Activated CD4-positive, alpha-beta T cell treated with anti-CD3 and anti-CD28 coated beads, Interleukin-2, amount 10 ng/mL, durations not matched to agents 7 days and 5 days (primary cell): ENCODE measurements around the gene TENM3. TPM values are rescaled to one million over a fixed set of nuclear protein-coding genes. Genes with fewer than 3 reads are reported as not detected.

Experiments
- CTCF ChIA-PET: fragments of 350-600 bp; sonication (Branson Sonifier 250); formaldehyde crosslinking; loops from one replicate; lab custom pipeline; 2021; ENCODE audit warnings: antibody characterized with exemption; lab: Charles Lee
- POLR2A ChIA-PET: fragments of 350-600 bp; sonication (Branson Sonifier 250); formaldehyde crosslinking; loops from one replicate; lab custom pipeline; 2021; ENCODE audit warnings: antibody characterized with exemption; lab: Charles Lee
- DNase-seq: peaks from one replicate; pipeline ENCODE4 v3.0.0-alpha.2; 2020
- H3K27ac Mint-ChIP-seq: one replicate; pipeline ENCODE4 v1.8.0; 2021; ENCODE audit warnings: mild to moderate bottlenecking, moderate library complexity, mixed read lengths
- H3K27me3 Mint-ChIP-seq: one replicate; pipeline ENCODE4 v1.8.0; 2021; ENCODE audit warnings: mixed read lengths
- H3K36me3 Mint-ChIP-seq: one replicate; pipeline ENCODE4 v1.8.0; 2021; ENCODE audit warnings: low read depth, mixed read lengths
- H3K4me1 Mint-ChIP-seq: one replicate; pipeline ENCODE4 v1.8.0; 2021; ENCODE audit warnings: mixed read lengths
- H3K4me3 Mint-ChIP-seq: one replicate; pipeline ENCODE4 v1.8.0; 2021; ENCODE audit warnings: mild to moderate bottlenecking, moderate library complexity, mixed read lengths
- H3K9me3 Mint-ChIP-seq: one replicate; pipeline ENCODE4 v1.8.0; 2021; ENCODE audit warnings: mixed read lengths
- total RNA-seq, 2 experiments: library from RNA; stranded (reverse); gene quantifications; one replicate each; pipeline ENCODE4 v1.2.3, GENCODE V29; 2021

Gene TENM3
- total RNA-seq, 2 experiments from 2014 or later = not detected

GRCh38 chr4:182493377-182493776 is 250.2 kb downstream of the TENM3 start:
- ChIA-PET POLR2A (no interaction called here), CTCF (no interaction called here)
- no peak overlapping the region for H3K27ac Mint-ChIP-seq
- H3K9me3 Mint-ChIP-seq = no peaks in the 10 kb centered on the region
- H3K36me3 Mint-ChIP-seq = no peaks in the 10 kb centered on the region
- DNase-seq = no peak
- peaks cover 5% of the 10 kb centered on the region for H3K27me3 Mint-ChIP-seq
- no peak overlapping the region for H3K4me3 Mint-ChIP-seq
- peaks cover 4% of the 10 kb centered on the region for H3K4me1 Mint-ChIP-seq

DNA sequence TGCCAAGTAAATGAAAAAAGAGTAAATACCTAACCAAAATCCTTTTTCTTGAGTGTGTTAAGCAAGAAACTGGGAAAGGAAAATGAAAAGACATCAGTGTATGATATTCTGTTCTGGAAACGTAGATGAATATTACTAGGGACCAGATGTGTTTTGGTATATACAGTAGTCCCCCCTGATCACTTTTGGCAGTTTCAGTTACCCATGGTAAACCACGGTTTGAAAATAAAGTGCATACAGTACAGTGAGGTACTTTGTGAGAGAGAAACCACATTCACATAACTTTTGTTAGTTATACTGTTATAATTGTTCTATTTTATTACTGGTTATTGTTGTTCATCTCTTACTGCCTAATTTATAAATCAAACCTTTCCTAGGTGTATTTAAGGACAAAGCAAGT is 250.9 kb downstream of the TENM3 start:
- POLR2A ChIA-PET = no interaction called here
- H3K27me3 Mint-ChIP-seq = peaks cover 5% of the 10 kb centered on the region
- H3K27ac Mint-ChIP-seq = no peak overlapping the region
- no peaks in the 10 kb centered on the region for H3K36me3 Mint-ChIP-seq
- H3K4me1 Mint-ChIP-seq = peaks cover 4% of the 10 kb centered on the region
- H3K4me3 Mint-ChIP-seq = no peak overlapping the region
- DNase-seq = no peak
- H3K9me3 Mint-ChIP-seq = no peaks in the 10 kb centered on the region
- CTCF ChIA-PET = no interaction called here

DNA sequence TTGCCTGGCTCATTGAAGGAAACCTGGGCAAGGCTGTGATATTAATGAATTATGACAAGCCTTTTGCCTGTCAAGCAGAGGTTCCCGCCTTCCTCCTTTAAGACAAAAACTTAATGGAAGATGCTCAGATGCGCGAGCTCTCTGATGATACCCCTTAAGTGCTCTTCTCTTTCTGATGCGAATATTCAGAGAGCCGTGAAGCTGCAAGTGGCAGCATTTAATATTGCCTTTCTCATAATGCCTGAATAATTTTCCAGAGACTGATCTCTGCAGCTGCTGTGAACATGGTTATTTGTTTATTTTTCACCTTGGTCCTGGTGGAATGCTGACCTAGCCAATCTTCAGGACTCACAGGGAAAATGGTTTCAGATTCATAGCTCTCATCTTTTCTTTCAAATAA is 251.8 kb downstream of the TENM3 start:
- Mint-ChIP-seq H3K9me3 (no peaks in the 10 kb centered on the region), H3K4me1 (peaks cover 4% of the 10 kb centered on the region), H3K4me3 (no peak overlapping the region), H3K27ac (no peak overlapping the region), H3K27me3 (peaks cover 5% of the 10 kb centered on the region), H3K36me3 (no peaks in the 10 kb centered on the region)
- DNase-seq = no peak
- POLR2A ChIA-PET = no interaction called here
- CTCF ChIA-PET = no interaction called here

GRCh38 chr4:182495645-182496385 is 252.6 kb downstream of the TENM3 start:
- H3K27ac Mint-ChIP-seq = no peak overlapping the region
- POLR2A ChIA-PET = no interaction called here
- no peaks in the 10 kb centered on the region for H3K9me3 Mint-ChIP-seq
- CTCF ChIA-PET = interaction anchor here (0.5 to 0.6 kb wide), 2 partner anchors 8 to 1447 kb away, joined by 3 to 5 read pairs; no protein-coding TSS in a partner anchor
- H3K4me3 Mint-ChIP-seq = no peak overlapping the region
- H3K4me1 Mint-ChIP-seq = peaks cover 4% of the 10 kb centered on the region
- H3K27me3 Mint-ChIP-seq = no peaks in the 10 kb centered on the region
- H3K36me3 Mint-ChIP-seq = no peaks in the 10 kb centered on the region
- DNase-seq = no peak

GRCh38 chr4:182496408-182496807 is 253.2 kb downstream of the TENM3 start:
- no peaks in the 10 kb centered on the region for H3K36me3 Mint-ChIP-seq
- no peak overlapping the region for H3K4me3 Mint-ChIP-seq
- no peaks in the 10 kb centered on the region for H3K9me3 Mint-ChIP-seq
- no peak overlapping the region for H3K27ac Mint-ChIP-seq
- H3K4me1 Mint-ChIP-seq = peaks cover 4% of the 10 kb centered on the region
- peaks cover 1% of the 10 kb centered on the region for H3K27me3 Mint-ChIP-seq
- ChIA-PET POLR2A (no interaction called here), CTCF (no interaction called here)
- no peak for DNase-seq

- H3K4me1 Mint-ChIP-seq = no peaks in the 10 kb centered on the region
- no peak for DNase-seq
- no peaks in the 10 kb centered on the region for H3K9me3 Mint-ChIP-seq
Measured at GRCh38 chr4:182502064-182502463, 258.9 kb downstream of the TENM3 start.

GRCh38 chr4:182504463-182504862 is 261.3 kb downstream of the TENM3 start:
- POLR2A ChIA-PET = no interaction called here

More at GRCh38 chr4:182502064-182502463, 258.9 kb downstream of the TENM3 start:
- Mint-ChIP-seq H3K27ac (no peak overlapping the region), H3K4me3 (no peak overlapping the region), H3K36me3 (no peaks in the 10 kb centered on the region), H3K27me3 (peaks cover 1% of the 10 kb centered on the region)
- ChIA-PET CTCF (interaction anchor here (0.6 kb wide), 2 partner anchors 225 to 500 kb away, joined by 3 to 5 read pairs; no protein-coding TSS in a partner anchor), POLR2A (no interaction called here)

DNA sequence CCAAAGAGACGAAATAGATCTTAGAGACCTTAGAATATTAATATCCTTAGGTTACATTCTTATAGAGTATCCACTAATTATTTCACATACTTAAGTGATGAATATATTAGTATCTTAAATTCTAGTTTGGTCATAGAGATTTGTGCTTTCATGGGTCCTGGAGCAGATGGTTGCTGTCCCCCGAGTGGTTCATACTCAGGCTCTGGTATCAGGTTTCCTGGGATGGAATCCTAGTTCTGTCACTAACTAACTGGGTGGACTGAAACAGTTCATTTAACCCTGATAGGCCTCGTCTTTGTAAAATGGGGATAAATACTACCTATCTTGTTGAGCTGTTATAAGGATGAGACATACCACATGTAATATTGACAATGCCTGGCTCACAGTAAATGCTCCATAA is 264.6 kb downstream of the TENM3 start:
- ChIA-PET CTCF (no interaction called here), POLR2A (no interaction called here)
- Mint-ChIP-seq H3K4me3 (no peak overlapping the region), H3K9me3 (no peaks in the 10 kb centered on the region), H3K4me1 (no peaks in the 10 kb centered on the region), H3K36me3 (no peaks in the 10 kb centered on the region), H3K27me3 (no peaks in the 10 kb centered on the region), H3K27ac (no peak overlapping the region)
- no peak for DNase-seq

More at GRCh38 chr4:182504463-182504862, 261.3 kb downstream of the TENM3 start:
- Mint-ChIP-seq H3K4me1 (no peaks in the 10 kb centered on the region), H3K9me3 (no peaks in the 10 kb centered on the region), H3K4me3 (no peak overlapping the region), H3K27me3 (peaks cover 1% of the 10 kb centered on the region), H3K27ac (no peak overlapping the region), H3K36me3 (no peaks in the 10 kb centered on the region)
- no peak for DNase-seq
- CTCF ChIA-PET = interaction anchor here (0.6 kb wide), 1 partner anchor 9 kb away, joined by 5 read pairs; no protein-coding TSS in a partner anchor

GRCh38 chr4:182510836-182511235 is 267.6 kb downstream of the TENM3 start:
- no peak for DNase-seq
- Mint-ChIP-seq H3K36me3 (no peaks in the 10 kb centered on the region), H3K9me3 (no peaks in the 10 kb centered on the region), H3K4me3 (no peak overlapping the region), H3K27me3 (no peaks in the 10 kb centered on the region), H3K4me1 (no peaks in the 10 kb centered on the region), H3K27ac (no peak overlapping the region)
- ChIA-PET CTCF (no interaction called here), POLR2A (no interaction called here)

- ChIA-PET POLR2A (no interaction called here), CTCF (no interaction called here)
- H3K27me3 Mint-ChIP-seq = no peaks in the 10 kb centered on the region
- no peak overlapping the region for H3K4me3 Mint-ChIP-seq
- H3K27ac Mint-ChIP-seq = no peak overlapping the region
- H3K36me3 Mint-ChIP-seq = no peaks in the 10 kb centered on the region
- no peak for DNase-seq
- H3K9me3 Mint-ChIP-seq = no peaks in the 10 kb centered on the region
- no peaks in the 10 kb centered on the region for H3K4me1 Mint-ChIP-seq
Measured at GRCh38 chr4:182513587-182514291, 270.5 kb downstream of the TENM3 start.

DNA sequence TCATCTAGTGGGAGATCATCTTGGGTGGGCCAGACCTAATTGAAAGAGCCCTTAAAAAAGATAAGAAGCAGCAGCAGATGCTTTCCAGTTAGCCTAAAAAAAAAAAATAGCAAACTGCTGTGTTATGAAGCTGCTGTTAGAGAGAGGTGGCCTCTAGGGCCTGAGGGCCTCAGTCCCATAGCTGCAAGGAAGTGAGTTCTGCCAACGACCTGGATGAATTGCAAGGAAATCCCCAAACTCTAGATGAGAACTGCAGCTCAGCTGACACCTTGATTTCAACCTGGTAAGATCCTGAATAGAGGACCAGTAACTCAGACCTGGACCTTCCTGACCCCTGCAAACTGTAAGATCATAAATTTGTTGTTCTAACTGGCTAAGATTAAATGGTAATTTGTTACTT is 275.2 kb downstream of the TENM3 start:
- Mint-ChIP-seq H3K27me3 (no peaks in the 10 kb centered on the region), H3K4me3 (no peak overlapping the region), H3K9me3 (no peaks in the 10 kb centered on the region), H3K27ac (no peak overlapping the region), H3K4me1 (no peaks in the 10 kb centered on the region), H3K36me3 (no peaks in the 10 kb centered on the region)
- DNase-seq = no peak
- CTCF ChIA-PET = interaction anchor here (0.6 kb wide), 1 partner anchor 50 kb away, joined by 3 read pairs; no protein-coding TSS in a partner anchor
- POLR2A ChIA-PET = no interaction called here

GRCh38 chr4:182519528-182519927 is 276.3 kb downstream of the TENM3 start:
- ChIA-PET POLR2A (no interaction called here), CTCF (no interaction called here)
- Mint-ChIP-seq H3K27ac (no peak overlapping the region), H3K4me3 (no peak overlapping the region), H3K9me3 (no peaks in the 10 kb centered on the region), H3K4me1 (no peaks in the 10 kb centered on the region), H3K36me3 (no peaks in the 10 kb centered on the region), H3K27me3 (no peaks in the 10 kb centered on the region)
- DNase-seq = no peak

DNA sequence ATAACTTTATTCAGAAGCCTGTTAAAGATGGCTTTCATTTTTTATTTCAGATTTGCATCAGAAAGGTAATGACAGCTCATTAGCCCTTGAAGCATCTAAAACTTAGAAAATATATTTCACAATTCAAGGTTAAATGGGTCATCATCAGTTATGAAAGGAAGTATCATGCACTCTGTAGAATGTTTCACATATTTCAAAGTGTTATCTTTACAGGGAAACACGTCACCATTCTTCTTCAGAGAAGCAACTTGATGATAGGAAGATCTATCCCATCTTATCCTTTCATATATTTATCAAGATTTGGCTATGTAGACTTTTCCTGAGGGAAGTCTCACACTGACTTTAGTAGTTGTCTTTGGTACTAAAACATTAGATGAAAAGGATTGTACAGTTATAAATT is 277.8 kb downstream of the TENM3 start:
- Mint-ChIP-seq H3K27ac (no peak overlapping the region), H3K4me3 (no peak overlapping the region), H3K36me3 (no peaks in the 10 kb centered on the region), H3K27me3 (no peaks in the 10 kb centered on the region), H3K9me3 (no peaks in the 10 kb centered on the region), H3K4me1 (no peaks in the 10 kb centered on the region)
- no peak for DNase-seq
- ChIA-PET CTCF (no interaction called here), POLR2A (no interaction called here)
